Midbrain (tissue), 1 donor: ENCODE measurements around the gene PDZD2.
"Not testable (repeated sequence)": the region's sequence is repeated elsewhere in the genome, so short reads cannot be mapped to it uniquely, and the experiment has no call there.

Experiments
- DNase-seq: peaks from one replicate; lab custom pipeline; 2025; lab: John Stamatoyannopoulos, UW

Gene PDZD2

GRCh38 chr5:31733371-31733770, 94.4 kb downstream of the PDZD2 start:
- DNase-seq: peak; percentile 87

GRCh38 chr5:31736127-31736526, 97.2 kb downstream of the PDZD2 start:
- no peak for DNase-seq

GRCh38 chr5:31738199-31738598, 99.3 kb downstream of the PDZD2 start:
- DNase-seq: no peak

GRCh38 chr5:31741496-31741895, 102.6 kb downstream of the PDZD2 start:
- DNase-seq: peak; percentile 59

GRCh38 chr5:31743678-31744077, 104.7 kb downstream of the PDZD2 start:
- DNase-seq: no peak

GRCh38 chr5:31748458-31749172, 109.7 kb downstream of the PDZD2 start:
- DNase-seq: no peak

- DNase-seq: no peak
These were observed 111.3 kb downstream of the PDZD2 start for GRCh38 chr5:31750215-31750614.

GRCh38 chr5:31751610-31752009, 112.7 kb downstream of the PDZD2 start:
- DNase-seq: no peak

- DNase-seq: no peak
These were observed 114.9 kb downstream of the PDZD2 start for GRCh38 chr5:31753700-31754357.

- no peak for DNase-seq
These were observed 115.4 kb downstream of the PDZD2 start for GRCh38 chr5:31754358-31754704.

GRCh38 chr5:31754741-31755675, 116.1 kb downstream of the PDZD2 start:
- no peak for DNase-seq

- DNase-seq: no peak
These were observed 116.8 kb downstream of the PDZD2 start for GRCh38 chr5:31755676-31756230.

GRCh38 chr5:31757806-31758205, 118.9 kb downstream of the PDZD2 start:
- DNase-seq: no peak

- DNase-seq: no peak
These were observed 120.0 kb downstream of the PDZD2 start for GRCh38 chr5:31758803-31759425.

- no peak for DNase-seq
These were observed 121.0 kb downstream of the PDZD2 start for GRCh38 chr5:31759925-31760324.

GRCh38 chr5:31761877-31762276, 122.9 kb downstream of the PDZD2 start:
- no peak for DNase-seq

GRCh38 chr5:31763424-31763823, 124.5 kb downstream of the PDZD2 start:
- no peak for DNase-seq

GRCh38 chr5:31764687-31765086, 125.8 kb downstream of the PDZD2 start:
- not testable (repeated sequence) for DNase-seq

GRCh38 chr5:31767335-31768031, 128.6 kb downstream of the PDZD2 start:
- no peak for DNase-seq

GRCh38 chr5:31768046-31768445, 129.1 kb downstream of the PDZD2 start:
- DNase-seq: no peak

GRCh38 chr5:31768784-31769183, 129.9 kb downstream of the PDZD2 start:
- no peak for DNase-seq
